Coronary artery (tissue), 2 donors: ENCODE results near the gene CCDC40.

ENCODE experiments used
- DNase-seq: peaks from one replicate; pipeline ENCODE4 v3.0.0-alpha.2; 2017; ENCODE audit warnings: low spot score
- H3K27ac ChIP-seq, 2 donors: fragments of 200-600 bp; sonication (generic); one replicate each; pipeline ENCODE4 v1.5.1; 2016 to 2019
- H3K4me3 ChIP-seq: fragments of 200-600 bp; sonication (generic); 2 replicates; pipeline ENCODE4 v1.5.1; 2016; ENCODE audit warnings: mild to moderate bottlenecking, moderate library complexity
- TF ChIP-seq, protein P1 (sequence below): fragments of 200-600 bp; sonication (generic); IDR thresholded peaks from one replicate; pipeline ENCODE4 v1.5.1; 2019; ENCODE audit warnings: antibody characterized with exemption

CCDC40 gene

DNA sequence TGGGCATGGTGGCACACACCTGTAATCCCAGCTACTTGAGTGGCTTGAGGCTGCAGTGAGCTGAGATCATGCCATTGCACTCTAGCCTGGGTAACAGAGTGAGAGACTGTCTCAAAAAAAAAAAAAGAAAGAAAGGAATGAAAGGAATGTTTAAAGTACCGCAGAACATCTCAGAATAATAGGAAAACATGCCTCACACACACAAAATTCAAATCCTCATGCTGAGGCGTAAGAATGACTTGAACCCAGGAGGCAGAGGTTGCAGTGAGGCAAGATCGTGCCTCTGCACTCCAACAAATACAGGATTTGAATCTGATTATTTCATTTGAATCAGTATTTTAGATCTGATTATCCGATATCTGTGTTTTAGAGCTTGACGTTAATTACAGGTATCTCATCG lies 43.6 kb downstream of the CCDC40 start:
- Histone ChIP-seq H3K4me3 (no peak overlapping the region), H3K27ac (no peak overlapping the region)
- TF ChIP-seq, protein P1, sequence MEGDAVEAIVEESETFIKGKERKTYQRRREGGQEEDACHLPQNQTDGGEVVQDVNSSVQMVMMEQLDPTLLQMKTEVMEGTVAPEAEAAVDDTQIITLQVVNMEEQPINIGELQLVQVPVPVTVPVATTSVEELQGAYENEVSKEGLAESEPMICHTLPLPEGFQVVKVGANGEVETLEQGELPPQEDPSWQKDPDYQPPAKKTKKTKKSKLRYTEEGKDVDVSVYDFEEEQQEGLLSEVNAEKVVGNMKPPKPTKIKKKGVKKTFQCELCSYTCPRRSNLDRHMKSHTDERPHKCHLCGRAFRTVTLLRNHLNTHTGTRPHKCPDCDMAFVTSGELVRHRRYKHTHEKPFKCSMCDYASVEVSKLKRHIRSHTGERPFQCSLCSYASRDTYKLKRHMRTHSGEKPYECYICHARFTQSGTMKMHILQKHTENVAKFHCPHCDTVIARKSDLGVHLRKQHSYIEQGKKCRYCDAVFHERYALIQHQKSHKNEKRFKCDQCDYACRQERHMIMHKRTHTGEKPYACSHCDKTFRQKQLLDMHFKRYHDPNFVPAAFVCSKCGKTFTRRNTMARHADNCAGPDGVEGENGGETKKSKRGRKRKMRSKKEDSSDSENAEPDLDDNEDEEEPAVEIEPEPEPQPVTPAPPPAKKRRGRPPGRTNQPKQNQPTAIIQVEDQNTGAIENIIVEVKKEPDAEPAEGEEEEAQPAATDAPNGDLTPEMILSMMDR: no peak
- no peak for DNase-seq

DNA sequence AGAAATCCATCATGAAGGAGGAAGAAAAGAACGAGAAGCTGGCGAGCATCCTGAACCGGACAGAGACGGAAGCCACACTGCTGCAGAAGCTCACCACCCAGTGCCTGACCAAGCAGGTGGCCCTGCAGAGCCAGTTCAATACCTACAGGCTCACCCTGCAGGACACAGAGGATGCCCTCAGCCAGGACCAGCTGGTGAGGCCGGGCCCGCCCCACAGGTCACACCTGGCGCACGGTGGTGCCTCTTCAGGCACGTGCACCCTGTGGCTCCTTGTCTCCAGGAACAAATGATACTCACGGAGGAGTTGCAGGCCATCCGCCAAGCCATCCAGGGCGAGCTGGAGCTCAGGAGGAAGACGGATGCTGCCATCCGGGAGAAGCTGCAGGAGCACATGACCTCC lies 45.2 kb downstream of the CCDC40 start:
- Histone ChIP-seq H3K27ac (no peak overlapping the region), H3K4me3 (no peak overlapping the region)
- no peak for DNase-seq
- TF ChIP-seq, protein P1: no peak

DNA sequence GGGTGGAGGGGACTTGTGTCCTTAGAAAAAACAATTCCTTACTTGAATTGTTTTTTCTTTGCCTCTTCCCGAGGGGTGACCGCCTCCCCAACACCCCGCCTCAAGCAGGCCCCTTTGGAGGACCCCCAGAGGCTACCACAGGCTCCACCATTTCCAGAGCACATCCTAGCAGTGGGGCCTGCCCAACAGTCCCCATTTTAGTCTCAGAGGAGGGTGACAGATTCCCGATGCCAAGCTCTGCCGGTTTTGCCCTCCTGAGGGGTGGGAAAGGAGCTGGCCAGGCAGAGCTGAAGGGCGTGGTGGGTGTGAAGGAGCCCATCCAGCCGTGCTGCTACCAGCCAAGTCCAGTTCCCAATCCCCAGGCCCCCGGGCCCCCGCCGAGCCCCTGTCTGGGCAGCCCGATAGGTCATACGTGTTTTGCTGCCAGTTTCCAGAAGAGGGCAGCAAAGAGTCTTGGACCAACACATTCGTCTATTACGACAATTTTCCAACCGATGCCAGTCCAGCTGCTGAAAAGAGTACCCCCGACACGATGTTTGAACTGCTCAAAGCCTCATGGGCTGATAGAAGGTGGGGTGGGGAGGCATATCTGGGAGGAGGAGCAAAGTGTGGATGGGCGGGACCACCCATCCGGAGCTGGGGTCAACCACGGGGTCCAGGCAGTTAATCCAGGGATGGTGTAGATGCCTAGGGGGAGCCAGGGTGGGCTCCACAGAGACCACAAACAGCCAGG lies 46.1 kb downstream of the CCDC40 start:
- Histone ChIP-seq H3K4me3 (peak overlapping the region; percentile 64), H3K27ac (no peak overlapping the region)
- DNase-seq: no peak
- TF ChIP-seq, protein P1: peak; percentile 77

DNA sequence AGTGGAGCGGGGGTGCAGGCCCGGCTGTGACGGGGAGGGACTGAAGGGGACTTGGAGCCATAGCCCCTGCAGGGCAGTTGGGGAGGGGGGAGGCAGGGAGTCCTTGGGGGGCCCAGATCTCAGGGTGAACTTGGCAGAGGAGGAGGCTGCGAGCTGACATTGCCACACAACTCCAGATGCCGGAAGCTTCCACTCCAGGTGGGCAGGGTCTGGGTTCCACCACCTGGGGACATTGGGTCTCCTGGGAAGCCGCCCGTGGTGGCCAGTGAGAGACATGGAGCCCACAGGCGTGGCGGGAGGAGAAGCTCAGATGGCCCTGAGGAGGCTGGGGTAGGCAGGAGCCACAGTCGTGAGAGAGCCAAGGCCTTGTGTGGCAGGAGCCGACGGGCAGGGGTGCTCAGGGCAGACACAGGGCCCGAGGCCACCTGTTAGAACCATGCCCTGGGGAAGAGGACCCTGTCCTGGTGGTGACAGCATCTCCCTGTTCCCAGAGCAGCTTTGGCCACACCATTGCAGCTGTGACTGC lies 46.8 kb downstream of the CCDC40 start:
- TF ChIP-seq, protein P1: no peak
- H3K4me3 ChIP-seq: no peak overlapping the region
- DNase-seq: no peak
- H3K27ac ChIP-seq: no peak overlapping the region

DNA sequence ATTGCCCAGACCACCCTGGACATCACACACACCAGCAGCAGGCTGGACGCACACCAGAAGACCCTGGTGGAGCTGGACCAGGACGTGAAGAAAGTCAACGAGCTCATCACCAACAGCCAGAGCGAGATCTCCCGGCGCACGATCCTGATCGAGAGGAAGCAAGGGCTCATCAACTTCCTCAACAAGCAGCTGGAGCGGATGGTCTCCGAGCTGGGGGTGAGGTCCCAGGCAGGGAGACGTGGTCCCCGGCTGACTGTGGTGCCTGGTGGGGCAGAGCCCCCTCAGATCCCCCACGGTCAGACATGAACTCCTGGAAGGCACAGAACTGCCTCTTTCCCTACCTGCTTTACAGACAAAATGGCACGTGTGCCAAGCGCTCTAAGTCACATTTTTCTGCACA lies 48.3 kb downstream of the CCDC40 start:
- Histone ChIP-seq H3K27ac (no peak overlapping the region), H3K4me3 (no peak overlapping the region)
- TF ChIP-seq, protein P1: no peak
- DNase-seq: no peak

DNA sequence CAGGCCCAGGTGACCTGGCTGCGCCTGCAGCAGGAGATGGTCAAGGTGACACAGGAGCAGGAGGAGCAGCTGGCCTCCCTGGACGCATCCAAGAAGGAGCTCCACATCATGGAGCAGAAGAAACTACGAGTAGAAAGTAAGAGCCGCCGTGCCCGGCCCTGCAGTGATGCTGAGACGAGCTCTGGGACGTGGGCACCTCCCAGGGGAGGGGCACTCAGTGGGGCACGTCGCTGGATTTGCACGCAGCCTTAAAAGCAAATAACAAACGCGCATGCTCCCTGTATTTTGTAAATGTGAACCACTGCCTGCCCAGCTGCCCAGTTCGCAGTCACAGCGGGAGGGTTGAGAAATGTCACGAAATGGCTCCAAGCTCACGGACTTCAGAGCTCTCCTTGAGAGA lies 49.6 kb downstream of the CCDC40 start:
- TF ChIP-seq, protein P1: no peak
- Histone ChIP-seq H3K27ac (no peak overlapping the region), H3K4me3 (no peak overlapping the region)
- no peak for DNase-seq

DNA sequence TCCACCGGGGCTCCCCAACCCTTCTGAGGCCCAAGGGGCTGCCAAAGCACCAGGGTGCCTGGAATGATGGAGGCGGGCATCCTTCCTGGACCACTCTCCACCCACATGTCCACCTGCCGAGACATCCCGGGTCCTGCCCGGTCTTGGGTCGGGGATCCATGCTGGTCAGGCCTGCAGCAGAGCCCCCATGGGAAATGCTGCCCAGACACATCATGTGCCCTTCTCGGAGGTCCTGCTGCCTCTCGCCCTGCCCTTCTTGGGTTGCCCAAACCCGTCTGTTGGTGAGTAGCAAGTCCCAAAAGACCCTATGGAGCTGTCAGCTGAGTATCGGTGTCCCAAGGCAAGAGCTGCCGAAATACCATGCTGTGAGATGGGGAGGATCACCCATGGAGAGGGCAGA lies 50.2 kb downstream of the CCDC40 start:
- no peak for DNase-seq
- H3K4me3 ChIP-seq: no peak overlapping the region
- TF ChIP-seq, protein P1: no peak
- H3K27ac ChIP-seq: no peak overlapping the region
